HepG2 (cell line): ENCODE measurements around the gene CORO7. TPM values are rescaled to one million over a fixed set of nuclear protein-coding genes. Genes with fewer than 3 reads are reported as not detected.

Experiments used
- ATAD3A ChIP-seq: sonication (generic); formaldehyde crosslinking; IDR thresholded peaks from 2 replicates; pipeline ENCODE4 v1.4.0; 2020; ENCODE audit warnings: missing genetic modification reagents
- BORCS8-MEF2B ChIP-seq: sonication (generic); formaldehyde crosslinking; IDR thresholded peaks from 2 replicates; pipeline ENCODE4 v1.8.0; 2022; ENCODE audit warnings: mild to moderate bottlenecking, missing genetic modification reagents
- ETV5 ChIP-seq: IDR thresholded peaks from 2 replicates; pipeline ENCODE4 v1.6.1; 2018; ENCODE audit warnings: missing biosample characterization, missing genetic modification reagents, inconsistent platforms, borderline replicate concordance
- GLI4 ChIP-seq: sonication (generic); formaldehyde crosslinking; IDR thresholded peaks from 2 replicates; pipeline ENCODE4 v1.5.1; 2020; ENCODE audit warnings: missing genetic modification reagents, mild to moderate bottlenecking, moderate library complexity, borderline replicate concordance
- JUN ChIP-seq: sonication (generic); formaldehyde crosslinking; IDR thresholded peaks from 2 replicates; pipeline ENCODE4 v1.4.0; 2020; ENCODE audit warnings: mild to moderate bottlenecking, missing genetic modification reagents
- MXD1 ChIP-seq: sonication (generic); formaldehyde crosslinking; IDR thresholded peaks from 2 replicates; pipeline ENCODE4 v1.4.0; 2020; ENCODE audit warnings: mild to moderate bottlenecking, missing genetic modification reagents
- POLR2AphosphoS5 ChIP-seq: IDR thresholded peaks from 2 replicates; pipeline ENCODE4 v1.6.1; 2012; ENCODE audit warnings: low read depth, low read length
- RARA ChIP-seq: IDR thresholded peaks from 2 replicates; pipeline ENCODE4 v1.6.1; 2016; ENCODE audit warnings: missing genetic modification reagents, missing compliant biosample characterization
- REST ChIP-seq, 2 experiments: IDR thresholded peaks; 2 replicates each; pipeline ENCODE4 v1.6.1; 2011 to 2012; ENCODE audit warnings: low read length in 2 of 2, borderline replicate concordance in 1 of 2, low read depth in 1 of 2, mild to moderate bottlenecking in 1 of 2, moderate library complexity in 1 of 2
- RXRB ChIP-seq: IDR thresholded peaks from 2 replicates; pipeline ENCODE4 v1.6.1; 2016; ENCODE audit warnings: borderline replicate concordance, missing genetic modification reagents, missing compliant biosample characterization
- SIN3A ChIP-seq: IDR thresholded peaks from 2 replicates; pipeline ENCODE4 v1.6.1; 2011; ENCODE audit warnings: low read depth, mild to moderate bottlenecking, control low read depth, low read length, borderline replicate concordance
- SIX1 ChIP-seq: sonication (generic); formaldehyde crosslinking; IDR thresholded peaks from 2 replicates; pipeline ENCODE4 v1.4.0; 2020; ENCODE audit warnings: missing genetic modification reagents, borderline replicate concordance
- SNRNP70 ChIP-seq: fragments of 200-400 bp; formaldehyde crosslinking; IDR thresholded peaks from 2 replicates; pipeline ENCODE4 v1.6.1; 2017; ENCODE audit warnings: mild to moderate bottlenecking, low read depth, low read length, moderate library complexity
- SRY ChIP-seq: sonication (generic); formaldehyde crosslinking; IDR thresholded peaks from 2 replicates; pipeline ENCODE4 v1.8.0; 2022; ENCODE audit warnings: mild to moderate bottlenecking, missing genetic modification reagents
- TCF12 ChIP-seq, 2 experiments: fragments of 450-650 bp in 1 of 2; sonication (generic) in 1 of 2; formaldehyde crosslinking in 1 of 2; IDR thresholded peaks; 2 replicates each; pipeline versions ENCODE4 v1.6.1 to v1.8.0; 2017 to 2022; ENCODE audit warnings: antibody characterized with exemption in 1 of 2, mild to moderate bottlenecking in 1 of 2, missing genetic modification reagents in 1 of 2, moderate library complexity in 1 of 2
- U2AF2 ChIP-seq: fragments of 200-400 bp; formaldehyde crosslinking; IDR thresholded peaks from 2 replicates; pipeline ENCODE4 v1.6.1; 2017; ENCODE audit warnings: low read depth, mild to moderate bottlenecking, low read length
- ZNF143 ChIP-seq: sonication (generic); formaldehyde crosslinking; IDR thresholded peaks from 2 replicates; pipeline ENCODE4 v1.4.0; 2020; ENCODE audit warnings: missing genetic modification reagents
- ZNF253 ChIP-seq: sonication (generic); formaldehyde crosslinking; IDR thresholded peaks from 2 replicates; pipeline ENCODE4 v1.8.0; 2022; ENCODE audit warnings: mild to moderate bottlenecking, missing genetic modification reagents, borderline replicate concordance
- ZNF432 ChIP-seq: sonication (generic); formaldehyde crosslinking; IDR thresholded peaks from 2 replicates; pipeline ENCODE4 v1.5.0; 2020; ENCODE audit warnings: missing genetic modification reagents, mild to moderate bottlenecking, borderline replicate concordance
- ZNF468 ChIP-seq: sonication (generic); formaldehyde crosslinking; IDR thresholded peaks from 2 replicates; pipeline ENCODE4 v1.8.0; 2022; ENCODE audit warnings: mild to moderate bottlenecking, moderate library complexity, missing genetic modification reagents
- ZNF496 ChIP-seq: sonication (generic); formaldehyde crosslinking; IDR thresholded peaks from 2 replicates; pipeline ENCODE4 v1.8.1; 2023; ENCODE audit warnings: mild to moderate bottlenecking, moderate library complexity, missing genetic modification reagents; ENCODE audit not compliant: insufficient replicate concordance
- ZNF510 ChIP-seq: sonication (generic); formaldehyde crosslinking; IDR thresholded peaks from 2 replicates; pipeline ENCODE4 v1.4.0; 2020; ENCODE audit warnings: low read depth, mild to moderate bottlenecking, missing genetic modification reagents
- ZNF567 ChIP-seq: sonication (generic); formaldehyde crosslinking; IDR thresholded peaks from 2 replicates; pipeline ENCODE4 v1.8.1; 2023; ENCODE audit warnings: mild to moderate bottlenecking, missing genetic modification reagents, borderline replicate concordance
- ZNF605 ChIP-seq: sonication (generic); formaldehyde crosslinking; IDR thresholded peaks from 2 replicates; pipeline ENCODE4 v1.8.0; 2022; ENCODE audit warnings: mild to moderate bottlenecking, missing genetic modification reagents
- polyA plus RNA-seq, 8 experiments: library from polyadenylated mRNA; depleted of rRNA in 3 of 8; stranded (reverse) in 7 of 8; unstranded in 1 of 8; fragments of >200 nt; fragmentation: Illumina TruSeq in 4 of 8; extraction: Trizol in 4 of 8; gene quantifications; 2 replicates each; pipeline versions ENCODE4 v1.2.1 to v1.2.3, GENCODE V29; 2011 to 2016; ENCODE audit warnings: low read depth in 4 of 8, missing spikeins in 1 of 8, mixed read lengths in 1 of 8; ENCODE audit not compliant: insufficient read depth in 1 of 8
- total RNA-seq, 5 experiments: library from RNA; depleted of rRNA; stranded (reverse); fragments of >200 nt; fragmentation: Illumina TruSeq; extraction: Trizol; gene quantifications; 2 replicates each; pipeline ENCODE4 v1.2.3, GENCODE V29; 2016; ENCODE audit warnings: low read depth in 1 of 5
- TF ChIP-seq, protein P1 (sequence below): sonication (generic); formaldehyde crosslinking; IDR thresholded peaks from 2 replicates; pipeline ENCODE4 v1.5.0; 2020; ENCODE audit warnings: missing genetic modification reagents

CORO7 gene
- total and polyA plus RNA-seq, 2 of the 13 experiments (the other 11 are each of a cell fraction or from before 2014, with no cell fraction given) = 9.9 to 14.3 TPM

DNA sequence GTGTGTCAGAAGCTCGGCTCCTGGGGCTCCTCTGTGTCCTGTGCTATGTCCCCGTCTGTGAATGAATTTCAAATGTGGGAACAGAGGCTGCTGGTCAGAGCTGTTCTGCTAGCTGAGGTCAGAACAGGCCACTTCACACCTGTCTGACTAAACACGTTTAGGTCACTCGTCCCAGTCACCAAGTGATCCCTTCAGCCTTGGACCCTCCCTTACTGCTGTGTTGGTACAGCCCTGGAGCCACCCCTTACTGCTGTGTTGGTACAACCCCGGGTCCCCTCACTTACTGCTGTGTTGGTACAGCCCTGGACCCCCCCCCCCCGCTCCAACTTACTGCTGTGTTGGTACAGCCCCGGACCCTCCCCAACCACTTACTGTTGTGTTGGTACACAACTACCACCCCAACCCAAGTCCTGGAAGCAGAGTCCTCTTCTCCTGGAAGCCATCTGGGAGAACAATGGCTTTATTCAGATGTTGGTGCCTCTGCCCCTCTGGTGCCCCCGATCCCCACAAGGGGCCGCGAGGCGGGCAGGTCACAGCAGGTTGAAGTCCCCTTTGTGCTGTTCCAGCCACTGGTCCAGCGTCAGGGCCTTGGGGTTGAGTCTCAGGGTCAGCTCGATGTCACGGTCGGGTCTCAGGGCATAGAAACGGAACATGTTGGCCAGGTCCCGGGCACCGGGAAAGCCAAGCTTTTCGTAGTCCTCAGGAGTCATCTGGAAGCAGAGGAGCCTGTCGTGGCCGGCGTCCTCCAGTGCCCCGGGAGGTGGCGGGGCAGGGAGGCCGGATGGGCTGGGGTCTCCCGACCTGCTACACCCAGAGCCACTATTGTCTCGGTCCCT lies 45.1 kb upstream of the CORO7 start (continued):
- TF ChIP-seq ZNF432 (CRISPR knock-in tag) = no peak
- TF ChIP-seq ZNF510 (CRISPR knock-in tag) = peak; percentile 68; the same call in 1 of the 2 replicates
- TF ChIP-seq REST (IDR thresholded peaks at IDR 0.05; ENCODE audit: borderline replicate concordance in 1 of 2, low read depth in 1 of 2, low read length in 2 of 2) = no peak
- TF ChIP-seq SNRNP70 = no peak
- peak; percentile 68 for TF ChIP-seq POLR2AphosphoS5
- peak; percentile 73 for TF ChIP-seq BORCS8-MEF2B (CRISPR knock-in tag)
- peak; percentile 89 for TF ChIP-seq RXRB (CRISPR knock-in tag)
- TF ChIP-seq RARA (CRISPR knock-in tag) = peak; percentile 97
- TF ChIP-seq ZNF253 (CRISPR knock-in tag) = no peak
- TF ChIP-seq SIN3A = no peak
- TF ChIP-seq ZNF567 = peak; percentile 73; the same call in 1 of the 2 replicates
- no peak for TF ChIP-seq TCF12 (IDR thresholded peaks at IDR 0.05)
- no peak; the same call in 1 of the 2 replicates for TF ChIP-seq TCF12 (CRISPR knock-in tag; IDR thresholded peaks at IDR 0.05)
- no peak for TF ChIP-seq ZNF496 (CRISPR knock-in tag)
- no peak; the same call in 1 of the 2 replicates for TF ChIP-seq ETV5
- TF ChIP-seq MXD1 (CRISPR knock-in tag) = no peak
- TF ChIP-seq, protein P1, sequence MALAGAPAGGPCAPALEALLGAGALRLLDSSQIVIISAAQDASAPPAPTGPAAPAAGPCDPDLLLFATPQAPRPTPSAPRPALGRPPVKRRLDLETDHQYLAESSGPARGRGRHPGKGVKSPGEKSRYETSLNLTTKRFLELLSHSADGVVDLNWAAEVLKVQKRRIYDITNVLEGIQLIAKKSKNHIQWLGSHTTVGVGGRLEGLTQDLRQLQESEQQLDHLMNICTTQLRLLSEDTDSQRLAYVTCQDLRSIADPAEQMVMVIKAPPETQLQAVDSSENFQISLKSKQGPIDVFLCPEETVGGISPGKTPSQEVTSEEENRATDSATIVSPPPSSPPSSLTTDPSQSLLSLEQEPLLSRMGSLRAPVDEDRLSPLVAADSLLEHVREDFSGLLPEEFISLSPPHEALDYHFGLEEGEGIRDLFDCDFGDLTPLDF (CRISPR knock-in tag) = no peak
- TF ChIP-seq ATAD3A = no peak
- TF ChIP-seq U2AF2 = no peak
- no peak for TF ChIP-seq SIX1
- TF ChIP-seq SRY = 0 out of 2 replicates have a peak, but pooled peaks have one; percentile 35
- no peak; the same call in 1 of the 2 replicates for TF ChIP-seq GLI4
- TF ChIP-seq ZNF468 = no peak
- no peak for TF ChIP-seq JUN (CRISPR knock-in tag)
- peak; percentile 70; the same call in 1 of the 2 replicates for TF ChIP-seq ZNF605 (CRISPR knock-in tag)
- no peak for TF ChIP-seq ZNF143 (CRISPR knock-in tag)
